Measurements from ENCODE around the gene RTP5. TPM values are rescaled to one million over a fixed set of nuclear protein-coding genes. Genes with fewer than 3 reads are reported as not detected.

Gene RTP5
- total and polyA plus RNA-seq, 11 donors: not detected

- Histone ChIP-seq H3K9me3 (no peaks in the 10 kb centered on the region), H3K4me3 (no peak overlapping the region), H3K27ac (peak overlapping the region in 10 of 12 donors; percentile 23 to 78 (median 56)), H3K36me3 (no peaks in the 10 kb centered on the region), H3K4me1 (peaks cover 4 to 33% (median 20%) of the 10 kb centered on the region in 12 donors), H3K27me3 (no peaks in the 10 kb centered on the region)
- DNase-seq: peak in 4 of 5 donors; percentile 28 to 67 (median 48)
- ATAC-seq: peak; percentile 16 to 44 (median 30)
- intact Hi-C loops (cut with DNase I): loop anchor here in 1 of 10 donors (5.0 kb wide), 1 partner anchor 42 kb away; no protein-coding TSS in a partner anchor
- TF ChIP-seq POLR2A (IDR thresholded peaks at IDR 0.05): no peak
- no peak for TF ChIP-seq CTCF (IDR thresholded peaks at IDR 0.05)
- WGBS, 4 donors: 43 to 51% (median 48%) methylated on average over 12 to 21 of the region's 21 CpGs
Observed at GRCh38 chr2:241854342-241855244, 14.9 kb upstream of the RTP5 start.

- Histone ChIP-seq H3K27me3 (peaks cover 0 to 2% (median 0%) of the 10 kb centered on the region in 9 donors), H3K36me3 (no peaks in the 10 kb centered on the region), H3K9me3 (no peaks in the 10 kb centered on the region), H3K27ac (peak overlapping the region in 5 of 12 donors; percentile 23 to 78 (median 69)), H3K4me1 (peaks cover 4 to 41% (median 25%) of the 10 kb centered on the region in 12 donors), H3K4me3 (no peak overlapping the region)
- TF ChIP-seq POLR2A (IDR thresholded peaks at IDR 0.05): no peak
- no peak for TF ChIP-seq CTCF (IDR thresholded peaks at IDR 0.05)
- intact Hi-C loops (cut with DNase I): loop anchor here in 1 of 10 donors (5.0 kb wide), 1 partner anchor 43 kb away; no protein-coding TSS in a partner anchor
- no peak for ATAC-seq
- DNase-seq: peak in 3 of 5 donors; percentile 18 to 62 (median 20)
- 69 to 78% (median 76%) methylated on average over 18 of the region's 18 CpGs for WGBS, 4 donors
Observed at GRCh38 chr2:241855245-241855887, 14.2 kb upstream of the RTP5 start.

GRCh38 chr2:241855888-241856422 lies 13.6 kb upstream of the RTP5 start:
- DNase-seq (peak in 2 of 5 donors; percentile 22 to 38), ATAC-seq (no peak)
- no peak for TF ChIP-seq CTCF (IDR thresholded peaks at IDR 0.05)
- TF ChIP-seq POLR2A (IDR thresholded peaks at IDR 0.05): no peak
- peaks cover 0 to 4% (median 0%) of the 10 kb centered on the region in 9 donors for H3K27me3 ChIP-seq
- 71 to 82% (median 78%) methylated on average over 16 to 20 of the region's 20 CpGs for WGBS, 4 donors
- no peak overlapping the region for H3K4me3 ChIP-seq
- peaks cover 4 to 47% (median 28%) of the 10 kb centered on the region in 12 donors for H3K4me1 ChIP-seq
- intact Hi-C loops (cut with DNase I): loop anchor here in 1 of 10 donors (5.0 kb wide), 1 partner anchor 44 kb away; no protein-coding TSS in a partner anchor
- H3K9me3 ChIP-seq: no peaks in the 10 kb centered on the region
- no peaks in the 10 kb centered on the region for H3K36me3 ChIP-seq
- H3K27ac ChIP-seq: peak overlapping the region in 2 of 12 donors; percentile 69 to 78

Data from heart left ventricle (tissue), 16 donors.